Activated CD4-positive, alpha-beta T cell treated with anti-CD3 and anti-CD28 coated beads for 4 hours (primary cell): ENCODE measurements around the gene RAD23A.

Experiments
- DNase-seq, 2 donors: peaks; one replicate each; pipeline ENCODE4 v3.0.0-alpha.2; 2020

Gene RAD23A

GRCh38 chr19:12985049-12985776 lies 39.6 kb downstream of the RAD23A start:
- no peak for DNase-seq

- DNase-seq: no peak
Measured at GRCh38 chr19:12986726-12987125, 41.1 kb downstream of the RAD23A start.

- DNase-seq: no peak
Measured at GRCh38 chr19:12987190-12987589, 41.5 kb downstream of the RAD23A start.

GRCh38 chr19:12987781-12988180 lies 42.1 kb downstream of the RAD23A start:
- no peak for DNase-seq

GRCh38 chr19:12990431-12990830 lies 44.8 kb downstream of the RAD23A start:
- DNase-seq: no peak

GRCh38 chr19:12990853-12991252 lies 45.2 kb downstream of the RAD23A start:
- DNase-seq: no peak

- DNase-seq: no peak
Measured at GRCh38 chr19:12991296-12991695, 45.6 kb downstream of the RAD23A start.

- DNase-seq: no peak
Measured at GRCh38 chr19:12992729-12993128, 47.1 kb downstream of the RAD23A start.

- DNase-seq: no peak
Measured at GRCh38 chr19:12993562-12993961, 47.9 kb downstream of the RAD23A start.

- peak; percentile 69 to 71 for DNase-seq
Measured at GRCh38 chr19:12994701-12995595, 49.3 kb downstream of the RAD23A start, which contains the start of gene NFIX. NFIX (plus strand) TSS chr19:12995475; CDS start chr19:12995838, 363 bp downstream.

- DNase-seq: no peak
Measured at GRCh38 chr19:12995596-12996405, 50.1 kb downstream of the RAD23A start.

- DNase-seq: no peak
Measured at GRCh38 chr19:12996406-12997094, 50.9 kb downstream of the RAD23A start.

GRCh38 chr19:12997179-12997966 lies 51.7 kb downstream of the RAD23A start:
- DNase-seq: no peak

GRCh38 chr19:12997967-12998940 lies 52.6 kb downstream of the RAD23A start:
- DNase-seq: no peak

GRCh38 chr19:13001166-13001501 lies 55.5 kb downstream of the RAD23A start:
- no peak for DNase-seq

- DNase-seq: no peak
Measured at GRCh38 chr19:13001502-13002165, 56.0 kb downstream of the RAD23A start.

GRCh38 chr19:13002166-13002898 lies 56.7 kb downstream of the RAD23A start:
- DNase-seq: no peak

- DNase-seq: no peak
Measured at GRCh38 chr19:13003081-13003480, 57.4 kb downstream of the RAD23A start.
